Lower leg skin (tissue), 4 donors: Measurements from ENCODE around the gene TMX3. TPM values are rescaled to one million over a fixed set of nuclear protein-coding genes. Genes with fewer than 3 reads are reported as not detected.

ENCODE experiments used
- DNase-seq, 2 donors: peaks; one replicate each; pipeline ENCODE4 v3.0.0-alpha.2; 2019; ENCODE audit warnings: low spot score in 2 of 2
- H3K4me3 ChIP-seq: fragments of 200-600 bp; sonication (generic); 2 replicates; pipeline ENCODE4 v1.5.1; 2017; ENCODE audit warnings: mild to moderate bottlenecking, low read depth; ENCODE audit not compliant: poor library complexity, severe bottlenecking
- CTCF ChIP-seq, 3 donors: fragments of 450-650 bp; IDR thresholded peaks; one replicate each; pipeline ENCODE4 v1.5.1; 2016; ENCODE audit warnings: antibody characterized with exemption in 3 of 3, mild to moderate bottlenecking in 3 of 3, moderate library complexity in 2 of 3
- POLR2A ChIP-seq, 2 donors: fragments of 450-650 bp; IDR thresholded peaks; one replicate each; pipeline ENCODE4 v1.6.1; 2016 to 2017; ENCODE audit warnings: antibody characterized with exemption in 2 of 2, mild to moderate bottlenecking in 1 of 2, moderate library complexity in 1 of 2
- WGBS, 2 donors: methylation state at CpG; one replicate each; pipeline ENCODE4 v1.1.5; 2018; 5-methylcytosine and 5-hydroxymethylcytosine counted together
- intact Hi-C: fragments of 100-400 bp; cut with DNase I; formaldehyde crosslinking; loops from one replicate; pipeline ENCODE4 v1.15.0; 2023; ENCODE audit warnings: low total_unique reads
- total RNA-seq, 4 donors: library from RNA; depleted of rRNA; stranded (reverse); fragments of >200 nt; gene quantifications; one replicate each; pipeline ENCODE4 v1.1.0, GENCODE V29; 2016

Gene TMX3
- total RNA-seq, 4 donors from 2014 or later = 20.6 to 28.9 (median 23.4) TPM

GRCh38 chr18:68662754-68663153 lies 52.2 kb downstream of the TMX3 start:
- DNase-seq = no peak
- TF ChIP-seq CTCF (IDR thresholded peaks at IDR 0.05) = no peak
- no peak for TF ChIP-seq POLR2A (IDR thresholded peaks at IDR 0.05)
- no peak overlapping the region for H3K4me3 ChIP-seq
- intact Hi-C loops = no loop called here
- WGBS, 2 donors = 69 to 77% methylated on average over 4 of the region's 4 CpGs

- TF ChIP-seq POLR2A (IDR thresholded peaks at IDR 0.05) (no peak), CTCF (IDR thresholded peaks at IDR 0.05) (no peak)
- no peak for DNase-seq
These were observed 54.3 kb downstream of the TMX3 start for GRCh38 chr18:68660354-68661183.

GRCh38 chr18:68648191-68648590 lies 66.7 kb downstream of the TMX3 start:
- no peak overlapping the region for H3K4me3 ChIP-seq
- intact Hi-C loops = no loop called here
- TF ChIP-seq CTCF (IDR thresholded peaks at IDR 0.05) (no peak), POLR2A (IDR thresholded peaks at IDR 0.05) (no peak)
- no peak for DNase-seq

More at GRCh38 chr18:68660354-68661183, 54.3 kb downstream of the TMX3 start:
- intact Hi-C loops = no loop called here
- H3K4me3 ChIP-seq = no peak overlapping the region
- WGBS, 2 donors = 35 to 38% methylated on average over 5 of the region's 5 CpGs

- H3K4me3 ChIP-seq = no peak overlapping the region
- no peak for DNase-seq
- 78 to 86% methylated on average over 3 of the region's 3 CpGs for WGBS, 2 donors
- intact Hi-C loops = no loop called here
- no peak for TF ChIP-seq CTCF (IDR thresholded peaks at IDR 0.05)
- no peak for TF ChIP-seq POLR2A (IDR thresholded peaks at IDR 0.05)
These were observed 72.9 kb downstream of the TMX3 start for GRCh38 chr18:68642003-68642402.

- H3K4me3 ChIP-seq = no peak overlapping the region
- no peak for TF ChIP-seq POLR2A (IDR thresholded peaks at IDR 0.05)
- no peak for TF ChIP-seq CTCF (IDR thresholded peaks at IDR 0.05)
- intact Hi-C loops = no loop called here
- no peak for DNase-seq
These were observed 74.0 kb downstream of the TMX3 start for GRCh38 chr18:68640861-68641260.

GRCh38 chr18:68638613-68639012 lies 76.3 kb downstream of the TMX3 start:
- no peak overlapping the region for H3K4me3 ChIP-seq
- intact Hi-C loops = no loop called here
- 83 to 89% methylated on average over 6 of the region's 6 CpGs for WGBS, 2 donors
- TF ChIP-seq CTCF (IDR thresholded peaks at IDR 0.05) (no peak), POLR2A (IDR thresholded peaks at IDR 0.05) (no peak)
- DNase-seq = no peak
